Lung (tissue), 12 donors: ENCODE results near the gene COL17A1. TPM values are rescaled to one million over a fixed set of nuclear protein-coding genes. Genes with fewer than 3 reads are reported as not detected.

Source experiments
- ATAC-seq: fragments of 200-7000 bp; cut with Tn5 transposase; one replicate; pipeline ENCODE4 v1.9.1; 2020; ENCODE audit warnings: moderate number of reproducible peaks; ENCODE audit not compliant: insufficient read depth, low FRiP score
- DNase-seq, 3 donors: peaks; one replicate each; pipeline ENCODE4 v3.0.0-alpha.2; 2013 to 2017
- H3K27ac ChIP-seq, 2 donors: one replicate each; pipeline ENCODE4 v1.5.1; 2013; ENCODE audit warnings: mild to moderate bottlenecking in 2 of 2, moderate library complexity in 2 of 2, control low read depth in 1 of 2, inconsistent platforms in 1 of 2, low read depth in 1 of 2, low read length in 1 of 2
- H3K27me3 ChIP-seq, 3 donors: one replicate each; pipeline ENCODE4 v1.5.1; 2013; ENCODE audit warnings: low read length in 2 of 3; ENCODE audit not compliant: control insufficient read depth in 3 of 3, insufficient read depth in 3 of 3
- H3K36me3 ChIP-seq, 4 donors: one replicate each; pipeline ENCODE4 v1.5.1; 2013; ENCODE audit warnings: low read length in 4 of 4, mild to moderate bottlenecking in 1 of 4, moderate library complexity in 1 of 4; ENCODE audit not compliant: control insufficient read depth in 4 of 4, insufficient read depth in 4 of 4
- H3K4me1 ChIP-seq, 5 donors: one replicate each; pipeline ENCODE4 v1.5.1; 2013; ENCODE audit warnings: low read length in 5 of 5, mild to moderate bottlenecking in 2 of 5, moderate library complexity in 1 of 5; ENCODE audit not compliant: control insufficient read depth in 5 of 5, insufficient read depth in 5 of 5
- H3K4me3 ChIP-seq: one replicate; pipeline ENCODE4 v1.5.1; 2013; ENCODE audit warnings: mild to moderate bottlenecking, control low read depth, moderate library complexity
- H3K9ac ChIP-seq, 2 donors: one replicate each; pipeline ENCODE4 v1.5.1; 2013; ENCODE audit warnings: low read length in 2 of 2, control low read depth in 1 of 2; ENCODE audit not compliant: insufficient read depth in 1 of 2
- H3K9me3 ChIP-seq, 4 donors: one replicate each; pipeline ENCODE4 v1.5.1; 2013; ENCODE audit warnings: low read length in 3 of 4, mild to moderate bottlenecking in 1 of 4, moderate library complexity in 1 of 4; ENCODE audit not compliant: control insufficient read depth in 4 of 4, insufficient read depth in 3 of 4
- CTCF ChIP-seq: IDR thresholded peaks from 2 replicates; pipeline ENCODE4 v1.5.1; 2012; ENCODE audit warnings: mild to moderate bottlenecking; ENCODE audit errors: control extremely low read depth, extremely low read depth
- WGBS, 2 donors: extraction: QIAGEN DNeasy Blood & Tissue Kit; methylation state at CpG; one replicate each; pipeline ENCODE4 v1.1.7; 2013; 5-methylcytosine and 5-hydroxymethylcytosine counted together
- polyA plus RNA-seq, 2 donors: library from polyadenylated mRNA; stranded (reverse); fragments of 200-250 nt; gene quantifications; one replicate each; pipeline ENCODE4 v1.2.1, GENCODE V29; 2013
- total RNA-seq, 2 donors: library from RNA; depleted of rRNA in 1 of 2; stranded (reverse); fragments of >200 nt in 1 of 2; gene quantifications; one replicate each; pipeline ENCODE4 v1.2.1, GENCODE V29; 2014 to 2021
- donor health status: control.
- donor health status: control.
- donor health status: Bipolar disorder and iron deficiency.
- donor health status: healthy.
- donor health status: DM: yes; HTN: yes; CAD: no.

Gene COL17A1
- total and polyA plus RNA-seq, 4 donors, result 0.92 to 2.5 (median 2.2) TPM

GRCh38 chr10:104029521-104029860, 56.2 kb downstream of the COL17A1 start:
- no peak for TF ChIP-seq CTCF
- no peaks in the 10 kb centered on the region for H3K27me3 ChIP-seq
- H3K4me1 ChIP-seq, result peaks cover 0 to 9% (median 0%) of the 10 kb centered on the region in 5 donors
- H3K9me3 ChIP-seq, result no peaks in the 10 kb centered on the region
- H3K27ac ChIP-seq, result peak overlapping the region in 1 of 2 donors; percentile 83
- DNase-seq (peak; percentile 51 to 55 (median 52)), ATAC-seq (no peak)
- 68 to 85% methylated on average over 6 of the region's 6 CpGs for WGBS, 2 donors
- no peak overlapping the region for H3K9ac ChIP-seq
- H3K36me3 ChIP-seq, result peaks cover 5 to 27% (median 11%) of the 10 kb centered on the region in 4 donors
- no peak overlapping the region for H3K4me3 ChIP-seq

- Histone ChIP-seq H3K27me3 (no peaks in the 10 kb centered on the region), H3K27ac (peak overlapping the region in 1 of 2 donors; percentile 83), H3K36me3 (peaks cover 8 to 29% (median 13%) of the 10 kb centered on the region in 4 donors), H3K9ac (no peak overlapping the region), H3K4me1 (peaks cover 0 to 9% (median 0%) of the 10 kb centered on the region in 5 donors), H3K4me3 (no peak overlapping the region), H3K9me3 (no peaks in the 10 kb centered on the region)
- DNase-seq (peak in 1 of 3 donors; percentile 10), ATAC-seq (no peak)
- TF ChIP-seq CTCF, result no peak
- WGBS, 2 donors, result 90 to 98% methylated on average over 4 of the region's 4 CpGs
Measured at GRCh38 chr10:104028823-104029520, 56.7 kb downstream of the COL17A1 start.

- no peak for TF ChIP-seq CTCF
- peaks cover 14 to 27% (median 16%) of the 10 kb centered on the region in 4 donors for H3K36me3 ChIP-seq
- ATAC-seq, result peak; percentile 34
Measured at GRCh38 chr10:104028146-104028545, 57.5 kb downstream of the COL17A1 start.

More at GRCh38 chr10:104028146-104028545, 57.5 kb downstream of the COL17A1 start:
- WGBS, 2 donors, result 79 to 83% methylated on average over 6 of the region's 6 CpGs
- Histone ChIP-seq H3K4me1 (peaks cover 0 to 9% (median 0%) of the 10 kb centered on the region in 5 donors), H3K27ac (peak overlapping the region in 1 of 2 donors; percentile 69), H3K27me3 (no peaks in the 10 kb centered on the region), H3K9ac (no peak overlapping the region), H3K4me3 (no peak overlapping the region), H3K9me3 (no peaks in the 10 kb centered on the region)
- peak; percentile 51 to 71 (median 69) for DNase-seq
